ENCODE results near the gene DAP. TPM values are rescaled to one million over a fixed set of nuclear protein-coding genes. Genes with fewer than 3 reads are reported as not detected.

The DAP gene
- total RNA-seq, 1 donor from 2014 or later = 22.9 TPM

DNA sequence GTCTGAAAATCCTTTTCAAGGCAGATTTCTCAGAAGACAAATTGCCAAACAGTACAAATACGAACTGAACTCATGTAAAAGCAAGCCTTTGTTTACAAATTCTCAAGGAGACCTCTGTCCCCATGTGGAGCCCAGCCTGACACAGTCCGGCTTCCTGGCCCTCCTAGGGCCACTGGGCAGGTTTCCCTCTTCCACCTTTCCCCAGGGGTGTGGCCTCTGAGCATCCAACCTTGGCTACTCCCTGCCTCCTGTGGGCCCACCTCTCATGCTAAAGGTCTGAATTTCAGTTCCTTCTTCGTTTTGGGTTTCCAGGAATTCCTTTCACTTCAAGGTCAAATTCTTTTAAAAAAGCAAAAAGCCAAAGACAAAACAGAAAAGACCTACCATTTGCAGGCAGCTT is 10.1 kb downstream of the DAP start:
- Histone ChIP-seq H3K4me3 (no peak overlapping the region), H3K27me3 (ENCODE audit: low read depth) (no peaks in the 10 kb centered on the region), H3K36me3 (peaks cover 39% of the 10 kb centered on the region), H3K4me1 (peaks cover 21% of the 10 kb centered on the region), H3K27ac (replicated peaks) (no peak overlapping the region), H3K9me3 (replicated peaks) (no peaks in the 10 kb centered on the region)
- intact Hi-C loops (cut with micrococcal nuclease) = no loop called here
- DNase-seq = no peak
- no peak for TF ChIP-seq CTCF (IDR thresholded peaks at IDR 0.05; ENCODE audit: borderline replicate concordance)

- no peaks in the 10 kb centered on the region for H3K27me3 ChIP-seq (ENCODE audit: low read depth)
- H3K4me1 ChIP-seq = peaks cover 40% of the 10 kb centered on the region
- no peak for TF ChIP-seq CTCF (IDR thresholded peaks at IDR 0.05; ENCODE audit: borderline replicate concordance)
- H3K36me3 ChIP-seq = peaks cover 51% of the 10 kb centered on the region
- no peak overlapping the region for H3K4me3 ChIP-seq
- no peaks in the 10 kb centered on the region for H3K9me3 ChIP-seq (replicated peaks)
- H3K27ac ChIP-seq (replicated peaks) = no peak overlapping the region
- DNase-seq = no peak
- intact Hi-C loops (cut with micrococcal nuclease) = no loop called here
Observed at GRCh38 chr5:10747678-10748622, 13.1 kb downstream of the DAP start.

DNA sequence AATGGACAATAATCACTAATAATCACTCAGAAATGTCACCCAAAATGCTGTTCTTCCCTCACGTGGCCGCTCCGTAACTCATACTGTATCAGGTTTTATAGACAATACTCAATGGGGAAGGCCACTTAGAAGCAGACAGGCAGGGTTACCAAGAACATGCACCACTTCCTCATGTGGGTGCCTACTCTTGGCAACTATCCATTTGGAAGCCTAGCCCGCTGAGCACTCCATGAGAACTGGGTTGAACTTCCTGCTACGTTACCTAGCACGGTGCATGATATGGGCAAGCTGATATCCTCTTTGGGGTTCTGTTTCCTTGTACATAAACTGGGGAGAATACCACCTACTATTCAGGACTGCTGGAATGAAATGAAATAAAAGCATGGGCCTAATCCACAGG is 14.3 kb downstream of the DAP start:
- Histone ChIP-seq H3K27ac (replicated peaks) (no peak overlapping the region), H3K9me3 (replicated peaks) (no peaks in the 10 kb centered on the region), H3K27me3 (ENCODE audit: low read depth) (no peaks in the 10 kb centered on the region), H3K4me3 (no peak overlapping the region), H3K36me3 (peaks cover 58% of the 10 kb centered on the region), H3K4me1 (peaks cover 40% of the 10 kb centered on the region)
- intact Hi-C loops (cut with micrococcal nuclease) = no loop called here
- no peak for TF ChIP-seq CTCF (IDR thresholded peaks at IDR 0.05; ENCODE audit: borderline replicate concordance)
- DNase-seq = no peak

DNA sequence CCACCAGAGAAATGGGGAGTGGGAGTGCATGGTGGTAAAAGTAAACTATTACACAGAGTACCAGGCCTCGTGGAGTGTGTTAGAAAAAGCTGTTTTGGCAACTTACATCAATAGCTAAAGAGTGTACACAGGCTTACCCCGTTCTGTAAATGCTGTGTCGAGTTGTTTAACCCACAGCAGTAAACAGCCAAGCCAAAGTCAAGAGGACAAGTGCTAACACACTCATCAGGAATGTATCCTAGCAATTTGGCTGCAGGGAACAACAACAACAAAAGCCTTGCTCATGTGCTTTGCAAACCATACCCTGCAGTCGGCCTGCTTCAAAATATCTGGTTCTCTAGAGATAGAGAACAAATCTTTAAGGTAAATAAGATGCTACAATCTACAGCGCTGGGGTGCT is 15.9 kb downstream of the DAP start:
- Histone ChIP-seq H3K4me3 (no peak overlapping the region), H3K4me1 (peaks cover 33% of the 10 kb centered on the region), H3K9me3 (replicated peaks) (peaks cover 11% of the 10 kb centered on the region), H3K27ac (replicated peaks) (peak overlapping the region; percentile 47), H3K36me3 (peaks cover 71% of the 10 kb centered on the region), H3K27me3 (ENCODE audit: low read depth) (no peaks in the 10 kb centered on the region)
- no peak for DNase-seq
- no peak for TF ChIP-seq CTCF (IDR thresholded peaks at IDR 0.05; ENCODE audit: borderline replicate concordance)
- intact Hi-C loops (cut with micrococcal nuclease) = no loop called here

GRCh38 chr5:10744681-10745080 is 16.4 kb downstream of the DAP start:
- Histone ChIP-seq H3K4me3 (no peak overlapping the region), H3K4me1 (peaks cover 33% of the 10 kb centered on the region), H3K27me3 (ENCODE audit: low read depth) (no peaks in the 10 kb centered on the region), H3K9me3 (replicated peaks) (peaks cover 13% of the 10 kb centered on the region), H3K27ac (replicated peaks) (peak overlapping the region; percentile 47), H3K36me3 (peaks cover 68% of the 10 kb centered on the region)
- intact Hi-C loops (cut with micrococcal nuclease) = no loop called here
- TF ChIP-seq CTCF (IDR thresholded peaks at IDR 0.05; ENCODE audit: borderline replicate concordance) = no peak
- DNase-seq = no peak

Data from left ventricle myocardium inferior (tissue), 1 donor.